ENCODE data around the gene MORN4. TPM values are rescaled to one million over a fixed set of nuclear protein-coding genes. Genes with fewer than 3 reads are reported as not detected.
A peak's percentile ranks its signal among the peaks of the same experiment; 100 is the strongest.

MORN4 gene
- total and polyA plus RNA-seq, 9 of the 15 experiments (the other 6 are each of a cell fraction or from before 2014, with no cell fraction given) = 8.3 to 23.9 (median 11.7) TPM

DNA sequence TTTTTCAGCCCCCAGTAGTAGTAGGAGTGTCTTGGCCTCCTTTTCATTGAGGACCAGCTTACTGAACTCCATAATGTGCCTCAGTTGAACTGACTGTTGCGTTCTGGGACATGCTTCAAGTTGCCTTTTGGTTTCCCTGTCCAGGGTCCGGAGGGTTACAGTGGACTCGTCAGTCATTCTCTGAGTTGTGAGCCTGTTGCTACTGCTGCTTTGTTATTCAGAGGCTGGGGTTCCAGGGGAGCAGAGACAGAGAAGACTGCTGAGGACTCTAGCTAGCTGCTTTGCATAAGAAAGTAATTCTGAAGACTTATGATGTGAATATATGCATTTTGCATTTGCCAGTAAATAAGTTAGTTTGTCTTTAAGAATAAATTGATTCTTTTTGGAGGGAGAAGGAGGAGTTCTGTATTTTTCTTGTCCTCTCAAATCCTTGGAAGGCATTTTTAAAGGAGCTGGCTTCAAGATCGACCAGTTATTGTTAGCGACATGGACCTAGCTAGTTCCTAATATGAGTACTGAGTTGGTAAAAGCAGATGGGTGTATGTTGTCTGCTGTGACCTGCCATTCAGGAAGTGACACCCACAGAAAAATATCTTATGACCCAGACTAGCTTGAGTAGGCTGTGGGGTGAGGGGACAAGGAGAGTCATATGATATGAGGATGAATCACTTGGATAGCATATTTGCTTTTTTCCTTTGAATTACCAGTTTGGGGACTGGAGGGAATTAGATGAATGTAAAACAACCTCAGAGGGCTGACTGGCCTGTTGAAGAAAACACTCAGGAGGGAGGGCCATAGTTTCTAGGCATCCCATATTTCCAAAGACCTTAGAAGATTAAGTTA, 15.5 kb upstream of the MORN4 start (continued):
- TF ChIP-seq ZNF589 (CRISPR knock-in tag; IDR thresholded peaks at IDR 0.05; ENCODE audit: low read depth) = peak; percentile 45; the same call in 1 of the 2 replicates
- no peak for TF ChIP-seq STAT5B (CRISPR knock-in tag; IDR thresholded peaks at IDR 0.05)
- TF ChIP-seq, protein P1, sequence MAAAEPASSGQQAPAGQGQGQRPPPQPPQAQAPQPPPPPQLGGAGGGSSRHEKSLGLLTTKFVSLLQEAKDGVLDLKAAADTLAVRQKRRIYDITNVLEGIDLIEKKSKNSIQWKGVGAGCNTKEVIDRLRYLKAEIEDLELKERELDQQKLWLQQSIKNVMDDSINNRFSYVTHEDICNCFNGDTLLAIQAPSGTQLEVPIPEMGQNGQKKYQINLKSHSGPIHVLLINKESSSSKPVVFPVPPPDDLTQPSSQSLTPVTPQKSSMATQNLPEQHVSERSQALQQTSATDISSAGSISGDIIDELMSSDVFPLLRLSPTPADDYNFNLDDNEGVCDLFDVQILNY (CRISPR knock-in tag; IDR thresholded peaks at IDR 0.05) = no peak
- TF ChIP-seq KDM1A (IDR thresholded peaks at IDR 0.05) = peak; percentile 31 to 40; a peak in 2 of 4 replicates
- no peak for TF ChIP-seq HLTF (IDR thresholded peaks at IDR 0.05)
- peak; percentile 74 for TF ChIP-seq ARID1B (IDR thresholded peaks at IDR 0.05)
- no peak for TF ChIP-seq SMAD3 (CRISPR knock-in tag; conservative IDR thresholded peaks at IDR 0.05)
- TF ChIP-seq ZNF253 (CRISPR knock-in tag; conservative IDR thresholded peaks at IDR 0.05) = no peak
- peak; percentile 26; the same call in 1 of the 2 replicates for TF ChIP-seq ARID3A (IDR thresholded peaks at IDR 0.05; ENCODE audit: borderline replicate concordance, low read depth, low read length)
- TF ChIP-seq CC2D1A (IDR thresholded peaks at IDR 0.05) = no peak
- TF ChIP-seq NONO (IDR thresholded peaks at IDR 0.05; ENCODE audit: low read depth in 2 of 2, low read length in 1 of 2) = no peak
- no peak for TF ChIP-seq ZBTB7A (IDR thresholded peaks at IDR 0.05; ENCODE audit: borderline replicate concordance, control insufficient read depth, low read depth, low read length)
- no peak for TF ChIP-seq SAP30 (IDR thresholded peaks at IDR 0.05; ENCODE audit: borderline replicate concordance, insufficient read depth, low read depth, low read length, poor library complexity, severe bottlenecking)
- TF ChIP-seq ZNF263 (CRISPR knock-in tag; IDR thresholded peaks at IDR 0.05; ENCODE audit: borderline replicate concordance) = no peak
- no peak for TF ChIP-seq CBFB (CRISPR knock-in tag; IDR thresholded peaks at IDR 0.05)
- no peak for TF ChIP-seq SRSF9 (IDR thresholded peaks at IDR 0.05; ENCODE audit: borderline replicate concordance, low read depth, low read length)
- TF ChIP-seq ZNF449 (CRISPR knock-in tag; IDR thresholded peaks at IDR 0.05) = no peak
- TF ChIP-seq ZBTB17 (CRISPR knock-in tag; IDR thresholded peaks at IDR 0.05) = no peak
- TF ChIP-seq ZKSCAN8 (CRISPR knock-in tag; IDR thresholded peaks at IDR 0.05) = 0 out of 2 replicates have a peak, but pooled peaks have one; percentile 53
- no peak for TF ChIP-seq FOXO4 (CRISPR knock-in tag; IDR thresholded peaks at IDR 0.05)
